SU-DHL-6 (cell line): ENCODE results near the gene TMEM97.

Experiments
- EZH2phosphoT487 ChIP-seq: fragments of 200-600 bp; sonication (generic), shearing (Covaris generic); conservative IDR thresholded peaks from 2 replicates; pipeline ENCODE4 v1.6.1; 2018; ENCODE audit warnings: mild to moderate bottlenecking, antibody characterized with exemption, low read length, moderate library complexity, mixed read lengths
- TF ChIP-seq, protein P1 (sequence below): fragments of 200-600 bp; sonication (generic); IDR thresholded peaks from one replicate; pipeline ENCODE4 v1.5.1; 2017; ENCODE audit warnings: antibody characterized with exemption, mild to moderate bottlenecking, low read length, moderate library complexity; ENCODE audit not compliant: insufficient read depth, poor library complexity, severe bottlenecking

DNA sequence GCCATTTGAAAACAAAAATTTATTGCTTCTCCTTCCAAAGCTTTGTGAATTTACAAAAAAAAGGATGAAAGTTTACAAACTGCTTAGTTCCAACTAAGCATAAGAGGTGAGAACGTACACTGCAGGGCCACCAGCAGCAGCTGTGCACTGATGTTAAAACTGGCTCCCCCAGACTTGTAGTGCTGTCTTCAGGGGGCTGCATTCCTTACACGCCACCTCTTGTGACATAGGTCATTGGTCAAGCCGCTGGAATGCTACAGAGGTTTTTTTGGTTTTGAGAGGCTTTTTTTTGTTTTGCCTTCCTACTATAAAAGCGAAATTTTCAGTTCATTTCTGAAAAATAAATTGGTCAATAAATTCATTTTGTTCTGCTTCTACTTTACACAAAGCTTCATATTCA lies 9.3 kb downstream of the TMEM97 start:
- TF ChIP-seq, protein P1, sequence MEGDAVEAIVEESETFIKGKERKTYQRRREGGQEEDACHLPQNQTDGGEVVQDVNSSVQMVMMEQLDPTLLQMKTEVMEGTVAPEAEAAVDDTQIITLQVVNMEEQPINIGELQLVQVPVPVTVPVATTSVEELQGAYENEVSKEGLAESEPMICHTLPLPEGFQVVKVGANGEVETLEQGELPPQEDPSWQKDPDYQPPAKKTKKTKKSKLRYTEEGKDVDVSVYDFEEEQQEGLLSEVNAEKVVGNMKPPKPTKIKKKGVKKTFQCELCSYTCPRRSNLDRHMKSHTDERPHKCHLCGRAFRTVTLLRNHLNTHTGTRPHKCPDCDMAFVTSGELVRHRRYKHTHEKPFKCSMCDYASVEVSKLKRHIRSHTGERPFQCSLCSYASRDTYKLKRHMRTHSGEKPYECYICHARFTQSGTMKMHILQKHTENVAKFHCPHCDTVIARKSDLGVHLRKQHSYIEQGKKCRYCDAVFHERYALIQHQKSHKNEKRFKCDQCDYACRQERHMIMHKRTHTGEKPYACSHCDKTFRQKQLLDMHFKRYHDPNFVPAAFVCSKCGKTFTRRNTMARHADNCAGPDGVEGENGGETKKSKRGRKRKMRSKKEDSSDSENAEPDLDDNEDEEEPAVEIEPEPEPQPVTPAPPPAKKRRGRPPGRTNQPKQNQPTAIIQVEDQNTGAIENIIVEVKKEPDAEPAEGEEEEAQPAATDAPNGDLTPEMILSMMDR, result no peak
- TF ChIP-seq EZH2phosphoT487, result no peak
